ENCODE results near the gene CLPSL2. TPM values are rescaled to one million over a fixed set of nuclear protein-coding genes. Genes with fewer than 3 reads are reported as not detected.

Gene CLPSL2
- total and polyA plus RNA-seq, 10 of the 15 experiments (the other 5 are each of a cell fraction or from before 2014, with no cell fraction given): 0.32 to 1.3 TPM; not detected in 8

- RAD21 ChIA-PET (ENCODE audit: unreplicated experiment): no interaction called here
- in situ Hi-C loops (cut with MboI) (no loop called here), intact Hi-C loops (cut with micrococcal nuclease; ENCODE audit: unreplicated experiment) (no loop called here)
- TF ChIP-seq CBX5 (IDR thresholded peaks at IDR 0.05; ENCODE audit: low read depth): no peak
- TF ChIP-seq CHD2 (IDR thresholded peaks at IDR 0.05; ENCODE audit: borderline replicate concordance, low read depth, low read length): no peak
- no TSS peak for BruUV-seq (replicated peaks)
- H2AFZ ChIP-seq (ENCODE audit: control insufficient read depth, low read depth, low read length): no peak overlapping the region
- no peak overlapping the region for H3K4me2 ChIP-seq (ENCODE audit: control insufficient read depth, insufficient read depth)
- FAIRE-seq (no peak), ATAC-seq (no peak), DNase-seq (ENCODE audit: low read depth, low spot score) (no peak)
- POLR2A ChIA-PET: no interaction called here
- no peak overlapping the region for H3K27ac ChIP-seq (ENCODE audit: control insufficient read depth, insufficient read depth)
- H3K79me2 ChIP-seq (ENCODE audit: control insufficient read depth, insufficient read depth, low read length): no peaks in the 10 kb centered on the region
- SMC1A ChIA-PET (ENCODE audit: uncharacterized antibody, unreplicated experiment): no interaction called here
- no peaks in the 10 kb centered on the region for H3K9me3 ChIP-seq (replicated peaks; ENCODE audit: control insufficient read depth, insufficient read depth, low read length)
- CTCF ChIA-PET: no interaction called here
- H3K36me3 ChIP-seq (ENCODE audit: control insufficient read depth in 2 of 2, insufficient read depth in 2 of 2, low read length in 1 of 2): no peaks in the 10 kb centered on the region
- H3K4me3 ChIP-seq: no peak overlapping the region
- no peak overlapping the region for H3K9ac ChIP-seq (ENCODE audit: control insufficient read depth, insufficient read depth, low read length)
- WGBS (ENCODE audit: insufficient coverage, insufficient replicate concordance, low lambda C conversion rate, missing lambda C conversion rate): 43% methylated on average over 17 of the region's 17 CpGs
- peaks cover 0 to 1% of the 10 kb centered on the region in 2 experiments; a peak in 2 of 4 replicates for H3K27me3 ChIP-seq (replicated peaks in 1 of 2; ENCODE audit: control insufficient read depth in 2 of 2, insufficient read depth in 2 of 2, low read length in 1 of 2)
- no peaks in the 10 kb centered on the region for H3K4me1 ChIP-seq (ENCODE audit: control insufficient read depth, insufficient read depth, low read length)
- no peaks in the 10 kb centered on the region for H4K20me1 ChIP-seq (ENCODE audit: control insufficient read depth, insufficient read depth)
Measured at GRCh38 chr6:35794536-35795452, 18.4 kb downstream of the CLPSL2 start.

DNA sequence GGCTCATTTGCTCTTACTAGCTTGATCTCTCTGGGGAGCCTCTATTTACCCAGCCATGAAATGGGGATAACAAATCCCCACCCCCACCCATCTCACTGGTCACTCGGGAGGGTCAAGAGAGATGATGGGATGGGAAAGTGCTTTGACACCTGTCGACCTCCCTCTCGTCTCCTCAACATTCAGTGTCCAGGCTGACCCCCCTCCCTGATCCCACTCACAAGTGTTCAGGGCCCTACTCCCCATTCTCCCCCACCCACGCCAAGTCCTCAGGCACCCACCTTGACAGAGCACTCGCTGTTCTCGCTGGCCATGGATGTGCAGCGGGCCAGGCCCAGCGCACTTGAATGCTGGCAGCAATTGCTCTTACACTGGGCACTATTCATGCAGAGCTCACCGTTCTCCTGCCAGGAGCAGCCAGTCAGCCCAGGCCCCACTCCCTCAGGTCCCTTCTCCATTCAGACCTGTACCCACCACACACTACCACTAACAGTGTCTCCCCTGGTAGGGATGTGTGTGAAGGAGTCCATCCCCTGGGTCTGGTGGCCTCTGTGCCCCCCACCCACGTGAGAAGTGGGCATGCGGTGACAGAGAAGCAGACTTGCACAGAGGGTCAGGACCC, 19.2 kb downstream of the CLPSL2 start:
- H2AFZ ChIP-seq (ENCODE audit: control insufficient read depth, low read depth, low read length): no peak overlapping the region
- ChIA-PET POLR2A (no interaction called here), RAD21 (ENCODE audit: unreplicated experiment) (no interaction called here), CTCF (no interaction called here), SMC1A (ENCODE audit: uncharacterized antibody, unreplicated experiment) (no interaction called here)
- H3K9ac ChIP-seq (ENCODE audit: control insufficient read depth, insufficient read depth, low read length): no peak overlapping the region
- 27% methylated on average over 11 of the region's 11 CpGs for WGBS (ENCODE audit: insufficient coverage, insufficient replicate concordance, low lambda C conversion rate, missing lambda C conversion rate)
- H3K36me3 ChIP-seq (ENCODE audit: control insufficient read depth in 2 of 2, insufficient read depth in 2 of 2, low read length in 1 of 2): no peaks in the 10 kb centered on the region
- no TSS peak for BruUV-seq (replicated peaks)
- H3K4me1 ChIP-seq (ENCODE audit: control insufficient read depth, insufficient read depth, low read length): no peaks in the 10 kb centered on the region
- no peak for FAIRE-seq
- no peaks in the 10 kb centered on the region for H3K9me3 ChIP-seq (replicated peaks; ENCODE audit: control insufficient read depth, insufficient read depth, low read length)
- in situ Hi-C loops (cut with MboI): no loop called here
- H3K79me2 ChIP-seq (ENCODE audit: control insufficient read depth, insufficient read depth, low read length): no peaks in the 10 kb centered on the region
- H3K27ac ChIP-seq (ENCODE audit: control insufficient read depth, insufficient read depth): no peak overlapping the region
- no peaks in the 10 kb centered on the region for H4K20me1 ChIP-seq (ENCODE audit: control insufficient read depth, insufficient read depth)
- intact Hi-C loops (cut with micrococcal nuclease; ENCODE audit: unreplicated experiment): no loop called here
- H3K4me3 ChIP-seq: no peak overlapping the region
- ATAC-seq: no peak
- no peak for DNase-seq (ENCODE audit: low read depth, low spot score)
- H3K4me2 ChIP-seq (ENCODE audit: control insufficient read depth, insufficient read depth): no peak overlapping the region
- peaks cover 0 to 1% of the 10 kb centered on the region in 2 experiments; a peak in 1 of 4 replicates for H3K27me3 ChIP-seq (replicated peaks in 1 of 2; ENCODE audit: control insufficient read depth in 2 of 2, insufficient read depth in 2 of 2, low read length in 1 of 2)
- TF ChIP-seq FOXM1 (IDR thresholded peaks at IDR 0.05; ENCODE audit: low read depth, low read length) (no peak), MEF2A (IDR thresholded peaks at IDR 0.05; ENCODE audit: insufficient read depth, low read depth, low read length) (no peak), GABPA (IDR thresholded peaks at IDR 0.05; ENCODE audit: low read depth) (no peak), RBBP5 (conservative IDR thresholded peaks at IDR 0.05) (no peak), ZNF24 (IDR thresholded peaks at IDR 0.05) (no peak), ZNF274 (IDR thresholded peaks at IDR 0.05; ENCODE audit: insufficient read depth, insufficient read length) (no peak), CHD1 (IDR thresholded peaks at IDR 0.05; ENCODE audit: low read depth, low read length) (no peak), ESRRA (IDR thresholded peaks at IDR 0.05; ENCODE audit: low read length) (no peak), SPI1 (IDR thresholded peaks at IDR 0.05; ENCODE audit: borderline replicate concordance, insufficient read depth, low read depth, low read length) (no peak), TARDBP (IDR thresholded peaks at IDR 0.05; ENCODE audit: borderline replicate concordance) (no peak), BACH1 (IDR thresholded peaks at IDR 0.05; ENCODE audit: borderline replicate concordance) (no peak)
- TF ChIP-seq, protein P1, sequence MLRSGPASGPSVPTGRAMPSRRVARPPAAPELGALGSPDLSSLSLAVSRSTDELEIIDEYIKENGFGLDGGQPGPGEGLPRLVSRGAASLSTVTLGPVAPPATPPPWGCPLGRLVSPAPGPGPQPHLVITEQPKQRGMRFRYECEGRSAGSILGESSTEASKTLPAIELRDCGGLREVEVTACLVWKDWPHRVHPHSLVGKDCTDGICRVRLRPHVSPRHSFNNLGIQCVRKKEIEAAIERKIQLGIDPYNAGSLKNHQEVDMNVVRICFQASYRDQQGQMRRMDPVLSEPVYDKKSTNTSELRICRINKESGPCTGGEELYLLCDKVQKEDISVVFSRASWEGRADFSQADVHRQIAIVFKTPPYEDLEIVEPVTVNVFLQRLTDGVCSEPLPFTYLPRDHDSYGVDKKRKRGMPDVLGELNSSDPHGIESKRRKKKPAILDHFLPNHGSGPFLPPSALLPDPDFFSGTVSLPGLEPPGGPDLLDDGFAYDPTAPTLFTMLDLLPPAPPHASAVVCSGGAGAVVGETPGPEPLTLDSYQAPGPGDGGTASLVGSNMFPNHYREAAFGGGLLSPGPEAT (IDR thresholded peaks at IDR 0.05; ENCODE audit: low read depth): no peak
- TF ChIP-seq, protein P2, sequence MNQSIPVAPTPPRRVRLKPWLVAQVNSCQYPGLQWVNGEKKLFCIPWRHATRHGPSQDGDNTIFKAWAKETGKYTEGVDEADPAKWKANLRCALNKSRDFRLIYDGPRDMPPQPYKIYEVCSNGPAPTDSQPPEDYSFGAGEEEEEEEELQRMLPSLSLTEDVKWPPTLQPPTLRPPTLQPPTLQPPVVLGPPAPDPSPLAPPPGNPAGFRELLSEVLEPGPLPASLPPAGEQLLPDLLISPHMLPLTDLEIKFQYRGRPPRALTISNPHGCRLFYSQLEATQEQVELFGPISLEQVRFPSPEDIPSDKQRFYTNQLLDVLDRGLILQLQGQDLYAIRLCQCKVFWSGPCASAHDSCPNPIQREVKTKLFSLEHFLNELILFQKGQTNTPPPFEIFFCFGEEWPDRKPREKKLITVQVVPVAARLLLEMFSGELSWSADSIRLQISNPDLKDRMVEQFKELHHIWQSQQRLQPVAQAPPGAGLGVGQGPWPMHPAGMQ (IDR thresholded peaks at IDR 0.05; ENCODE audit: borderline replicate concordance): no peak
